ENCODE measurements around the gene GLTP. TPM values are rescaled to one million over a fixed set of nuclear protein-coding genes. Genes with fewer than 3 reads are reported as not detected.

GLTP gene
- total and polyA plus RNA-seq, 12 donors = 24.5 to 73.7 (median 37.5) TPM

DNA sequence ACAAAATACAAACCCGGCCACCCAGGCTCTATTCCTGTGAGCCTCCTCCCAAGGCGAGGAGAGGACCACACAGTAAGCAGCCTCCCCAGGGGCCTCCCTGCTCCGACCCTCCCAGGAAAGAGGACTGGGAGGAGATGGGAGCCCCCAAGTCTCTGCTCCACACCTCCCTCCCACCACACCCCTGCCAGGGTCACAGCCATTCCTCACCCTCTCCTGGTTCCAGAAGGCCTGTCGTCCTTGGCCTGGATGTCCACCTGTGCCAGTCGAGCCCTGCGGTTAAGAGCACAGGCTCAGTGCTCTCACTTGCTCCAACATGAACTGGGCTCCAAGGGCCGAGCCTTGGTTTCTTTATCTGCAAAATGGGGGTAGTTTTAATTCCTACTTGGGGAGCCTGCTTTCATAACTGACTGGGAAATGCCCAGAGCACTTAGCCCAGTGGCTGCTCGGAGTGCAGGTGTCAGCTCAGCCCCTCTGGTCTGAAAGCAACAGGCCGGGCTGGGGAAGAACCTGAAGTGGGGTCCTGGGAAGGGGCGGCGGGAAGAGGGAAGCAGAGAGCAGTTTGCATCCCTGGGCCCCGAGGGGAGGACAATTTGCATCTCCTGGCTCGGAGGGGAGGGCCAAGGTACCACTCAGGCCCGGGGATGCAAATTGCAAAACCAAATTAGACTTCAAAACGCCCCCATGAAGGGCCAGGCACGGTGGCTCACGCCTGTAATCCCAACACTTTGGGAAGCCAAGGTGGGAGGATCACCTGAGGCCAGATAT lies 43.3 kb upstream of the GLTP start:
- Histone ChIP-seq H3K9me3 (replicated peaks in 1 of 3) (no peaks in the 10 kb centered on the region), H3K36me3 (replicated peaks in 1 of 2) (peaks cover 0 to 18% of the 10 kb centered on the region in 2 donors), H3K4me3 (no peak overlapping the region), H3K27ac (no peak overlapping the region), H3K27me3 (no peaks in the 10 kb centered on the region), H3K4me1 (replicated peaks in 1 of 2) (no peaks in the 10 kb centered on the region)
- TF ChIP-seq, protein P1, sequence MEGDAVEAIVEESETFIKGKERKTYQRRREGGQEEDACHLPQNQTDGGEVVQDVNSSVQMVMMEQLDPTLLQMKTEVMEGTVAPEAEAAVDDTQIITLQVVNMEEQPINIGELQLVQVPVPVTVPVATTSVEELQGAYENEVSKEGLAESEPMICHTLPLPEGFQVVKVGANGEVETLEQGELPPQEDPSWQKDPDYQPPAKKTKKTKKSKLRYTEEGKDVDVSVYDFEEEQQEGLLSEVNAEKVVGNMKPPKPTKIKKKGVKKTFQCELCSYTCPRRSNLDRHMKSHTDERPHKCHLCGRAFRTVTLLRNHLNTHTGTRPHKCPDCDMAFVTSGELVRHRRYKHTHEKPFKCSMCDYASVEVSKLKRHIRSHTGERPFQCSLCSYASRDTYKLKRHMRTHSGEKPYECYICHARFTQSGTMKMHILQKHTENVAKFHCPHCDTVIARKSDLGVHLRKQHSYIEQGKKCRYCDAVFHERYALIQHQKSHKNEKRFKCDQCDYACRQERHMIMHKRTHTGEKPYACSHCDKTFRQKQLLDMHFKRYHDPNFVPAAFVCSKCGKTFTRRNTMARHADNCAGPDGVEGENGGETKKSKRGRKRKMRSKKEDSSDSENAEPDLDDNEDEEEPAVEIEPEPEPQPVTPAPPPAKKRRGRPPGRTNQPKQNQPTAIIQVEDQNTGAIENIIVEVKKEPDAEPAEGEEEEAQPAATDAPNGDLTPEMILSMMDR (IDR thresholded peaks at IDR 0.05) = no peak
- no peak for TF ChIP-seq POLR2A (IDR thresholded peaks at IDR 0.05)
- DNase-seq = no peak
- intact Hi-C loops (cut with DNase I) = no loop called here
- WGBS, 4 donors = 74 to 82% (median 77%) methylated on average over 17 of the region's 17 CpGs

DNA sequence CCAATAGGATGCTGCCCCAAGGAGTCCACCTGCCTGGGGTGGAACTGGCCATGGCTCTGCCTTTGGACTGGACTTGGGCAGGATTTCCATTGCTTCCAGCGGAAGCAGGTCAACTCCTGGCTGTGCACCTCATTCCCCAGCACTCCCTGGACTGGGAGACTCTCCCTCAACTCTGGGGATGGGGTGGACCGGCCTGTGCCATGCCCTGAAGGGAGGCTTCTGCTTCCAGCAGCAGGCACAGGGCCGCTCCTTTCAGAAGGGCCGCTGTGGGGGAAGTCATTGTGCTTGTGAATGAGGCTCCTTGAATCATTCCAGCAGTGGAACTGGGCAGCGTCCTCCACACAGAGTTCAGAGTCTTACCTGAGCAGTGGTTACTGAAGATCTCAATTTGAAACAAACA lies 42.7 kb upstream of the GLTP start:
- no peak for DNase-seq
- intact Hi-C loops (cut with DNase I) = no loop called here
- H3K9me3 ChIP-seq (replicated peaks in 1 of 3) = no peaks in the 10 kb centered on the region
- TF ChIP-seq POLR2A (IDR thresholded peaks at IDR 0.05) = no peak
- TF ChIP-seq, protein P1 (IDR thresholded peaks at IDR 0.05) = no peak
- 88 to 94% (median 89%) methylated on average over 3 to 5 of the region's 5 CpGs for WGBS, 4 donors
- H3K4me1 ChIP-seq (replicated peaks in 1 of 2) = no peaks in the 10 kb centered on the region
- H3K27ac ChIP-seq = no peak overlapping the region
- no peak overlapping the region for H3K4me3 ChIP-seq
- H3K36me3 ChIP-seq (replicated peaks in 1 of 2) = peaks cover 0 to 11% of the 10 kb centered on the region in 2 donors
- H3K27me3 ChIP-seq = no peaks in the 10 kb centered on the region

DNA sequence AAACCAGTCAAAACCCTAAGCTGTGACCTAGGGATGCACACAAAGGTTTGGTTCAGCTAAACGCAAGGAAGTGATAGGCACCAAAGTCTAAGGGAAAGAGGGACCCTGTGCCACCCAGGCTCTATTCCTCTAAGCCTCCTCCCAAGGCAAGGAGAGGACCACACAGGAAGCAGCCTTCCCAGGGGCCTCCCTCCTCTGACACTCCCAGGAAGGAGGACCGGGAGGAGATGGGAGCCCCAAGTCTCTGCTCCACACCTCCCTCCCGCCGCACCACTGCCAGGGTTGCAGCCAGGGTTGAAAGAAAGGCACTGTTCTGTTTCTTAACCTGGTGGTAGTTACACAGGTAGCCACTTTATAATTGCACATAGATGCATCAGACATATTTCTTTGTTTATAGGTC lies 41.6 kb upstream of the GLTP start:
- no peak overlapping the region for H3K27ac ChIP-seq
- no peaks in the 10 kb centered on the region for H3K4me1 ChIP-seq (replicated peaks in 1 of 2)
- intact Hi-C loops (cut with DNase I) = no loop called here
- no peaks in the 10 kb centered on the region for H3K9me3 ChIP-seq (replicated peaks in 1 of 3)
- no peak for DNase-seq
- no peak overlapping the region for H3K4me3 ChIP-seq
- H3K36me3 ChIP-seq (replicated peaks in 1 of 2) = peaks cover 0 to 20% of the 10 kb centered on the region in 2 donors
- no peak for TF ChIP-seq POLR2A (IDR thresholded peaks at IDR 0.05)
- TF ChIP-seq, protein P1 (IDR thresholded peaks at IDR 0.05) = no peak
- WGBS, 4 donors = 84 to 87% (median 86%) methylated on average over 3 to 4 of the region's 4 CpGs
- no peaks in the 10 kb centered on the region for H3K27me3 ChIP-seq

DNA sequence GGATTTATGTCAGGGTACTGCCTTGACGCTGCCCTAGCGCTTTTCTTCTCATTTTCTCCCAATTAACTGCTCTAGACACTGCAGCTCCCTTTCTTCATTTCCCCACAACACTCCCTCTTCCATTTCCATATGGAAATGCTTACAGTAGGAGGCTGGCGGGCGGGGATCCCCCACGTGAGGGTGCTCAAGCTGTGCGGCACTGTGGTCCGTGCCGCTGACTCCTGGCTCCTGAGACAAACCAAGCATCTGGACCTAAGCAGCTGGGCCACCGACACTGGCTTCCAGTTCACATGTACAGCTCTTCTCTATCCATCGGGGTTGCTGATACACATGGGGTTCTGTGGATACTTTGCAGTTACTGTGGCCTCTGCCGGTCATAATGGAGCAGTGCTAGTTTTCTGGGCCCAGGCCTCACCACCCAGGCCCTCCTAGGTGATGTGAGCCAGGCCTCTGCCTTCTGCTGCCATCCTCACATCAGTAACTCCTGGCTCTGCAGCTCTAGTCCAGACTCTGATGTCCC lies 40.0 kb upstream of the GLTP start:
- WGBS, 4 donors = 91 to 93% (median 93%) methylated on average over 11 of the region's 11 CpGs
- Histone ChIP-seq H3K4me3 (no peak overlapping the region), H3K36me3 (replicated peaks in 1 of 2) (peaks cover 0 to 35% of the 10 kb centered on the region in 2 donors), H3K4me1 (replicated peaks in 1 of 2) (no peaks in the 10 kb centered on the region), H3K9me3 (replicated peaks in 1 of 3) (no peaks in the 10 kb centered on the region), H3K27ac (no peak overlapping the region), H3K27me3 (no peaks in the 10 kb centered on the region)
- intact Hi-C loops (cut with DNase I) = no loop called here
- TF ChIP-seq, protein P1 (IDR thresholded peaks at IDR 0.05) = no peak
- no peak for TF ChIP-seq POLR2A (IDR thresholded peaks at IDR 0.05)
- no peak for DNase-seq

Data from adrenal gland (tissue), 12 donors.